Activated CD4-positive, CD25-positive, alpha-beta regulatory T cell treated with anti-CD3 and anti-CD28 coated beads, Interleukin-2, amount 50 U/mL, for 24 hours (primary cell): ENCODE results near the gene MTX2.

Experiments used
- ATAC-seq, 2 donors: fragments of 150-1000 bp; cut with Tn5 transposase; one replicate each; pipeline ENCODE4 v1.10.0; 2021; ENCODE audit warnings: mild to moderate bottlenecking in 1 of 2, moderate library complexity in 1 of 2

The MTX2 gene

GRCh38 chr2:176383100-176383499 is 113.9 kb downstream of the MTX2 start:
- no peak for ATAC-seq

- no peak for ATAC-seq
Measured at GRCh38 chr2:176383836-176384442, 114.7 kb downstream of the MTX2 start.

GRCh38 chr2:176385219-176385759 is 116.0 kb downstream of the MTX2 start:
- ATAC-seq: no peak

- ATAC-seq: no peak
Measured at GRCh38 chr2:176385838-176386237, 116.6 kb downstream of the MTX2 start.
